Endodermal cell (in vitro differentiated cells): Measurements from ENCODE around the gene ARPC5. TPM values are rescaled to one million over a fixed set of nuclear protein-coding genes. Genes with fewer than 3 reads are reported as not detected.

Experiments
- DNase-seq: peaks from one replicate; pipeline ENCODE4 v3.0.0-alpha.2; 2017
- H3K27ac ChIP-seq: 2 replicates; pipeline ENCODE4 v1.5.1; 2013; ENCODE audit warnings: mild to moderate bottlenecking, low read depth, low read length, moderate library complexity
- H3K27me3 ChIP-seq: 2 replicates; pipeline ENCODE4 v1.6.1; 2013; ENCODE audit warnings: mild to moderate bottlenecking, low read length, moderate library complexity; ENCODE audit not compliant: insufficient read depth, control insufficient read depth, poor library complexity, severe bottlenecking
- H3K36me3 ChIP-seq: 2 replicates; pipeline ENCODE4 v1.7.0; 2013; ENCODE audit warnings: mild to moderate bottlenecking, low read length, moderate library complexity; ENCODE audit not compliant: control insufficient read depth, insufficient read depth
- H3K4me1 ChIP-seq: one replicate; pipeline ENCODE4 v1.7.0; 2013; ENCODE audit warnings: low read length; ENCODE audit not compliant: control insufficient read depth, insufficient read depth
- H3K4me3 ChIP-seq: 2 replicates; pipeline ENCODE4 v1.5.1; 2013; ENCODE audit warnings: mild to moderate bottlenecking, low read length, moderate library complexity
- H3K9ac ChIP-seq: 2 replicates; pipeline ENCODE4 v1.6.1; 2013; ENCODE audit warnings: mild to moderate bottlenecking, low read length, moderate library complexity; ENCODE audit not compliant: poor library complexity, severe bottlenecking; ENCODE audit errors: extremely low read depth
- H3K9me3 ChIP-seq: 2 replicates; pipeline ENCODE4 v1.6.1; 2013; ENCODE audit warnings: mild to moderate bottlenecking, low read length, moderate library complexity; ENCODE audit not compliant: control insufficient read depth
- H3K27ac Mint-ChIP-seq: 2 replicates; pipeline ENCODE4 v1.8.0; 2020; ENCODE audit warnings: mixed read lengths
- H3K27me3 Mint-ChIP-seq: 2 replicates; pipeline ENCODE4 v1.8.0; 2021; ENCODE audit warnings: mild to moderate bottlenecking, mixed read lengths; ENCODE audit not compliant: insufficient read depth
- H3K36me3 Mint-ChIP-seq: 2 replicates; pipeline ENCODE4 v1.8.0; 2020; ENCODE audit warnings: low read depth, mixed read lengths
- H3K4me1 Mint-ChIP-seq: 2 replicates; pipeline ENCODE4 v1.8.0; 2020; ENCODE audit warnings: mixed read lengths
- H3K4me3 Mint-ChIP-seq: 2 replicates; pipeline ENCODE4 v1.8.0; 2020; ENCODE audit warnings: mild to moderate bottlenecking, moderate library complexity, mixed read lengths
- H3K9me3 Mint-ChIP-seq: 2 replicates; pipeline ENCODE4 v1.8.0; 2020; ENCODE audit warnings: mild to moderate bottlenecking, mixed read lengths
- WGBS, 2 experiments: methylation state at CpG; one replicate each; pipeline versions ENCODE4 v1.1.5 to v1.1.7; 2013; ENCODE audit warnings: missing lambda C conversion rate in 2 of 2, mixed read lengths in 1 of 2; ENCODE audit not compliant: insufficient coverage in 1 of 2, insufficient read length in 1 of 2; 5-methylcytosine and 5-hydroxymethylcytosine counted together
- total RNA-seq, 2 donors: library from RNA; stranded (reverse); fragmentation: NEBNext Ultra II Directional in 1 of 2; extraction: Animal tissue kit (Norgen Biotek cat#: 25700) in 1 of 2; gene quantifications; 2 replicates in 1 of 2; 3 replicates in 1 of 2; pipeline ENCODE4 v1.2.1, GENCODE V29; 2021
- TF ChIP-seq, protein P1 (sequence below): fragments of 200-600 bp; sonication (generic); conservative IDR thresholded peaks from 2 replicates; pipeline ENCODE4 v1.5.0; 2021; ENCODE audit warnings: antibody characterized with exemption, mild to moderate bottlenecking

The ARPC5 gene
- total RNA-seq, 2 donors from 2014 or later: 78.7 to 99.5 TPM

DNA sequence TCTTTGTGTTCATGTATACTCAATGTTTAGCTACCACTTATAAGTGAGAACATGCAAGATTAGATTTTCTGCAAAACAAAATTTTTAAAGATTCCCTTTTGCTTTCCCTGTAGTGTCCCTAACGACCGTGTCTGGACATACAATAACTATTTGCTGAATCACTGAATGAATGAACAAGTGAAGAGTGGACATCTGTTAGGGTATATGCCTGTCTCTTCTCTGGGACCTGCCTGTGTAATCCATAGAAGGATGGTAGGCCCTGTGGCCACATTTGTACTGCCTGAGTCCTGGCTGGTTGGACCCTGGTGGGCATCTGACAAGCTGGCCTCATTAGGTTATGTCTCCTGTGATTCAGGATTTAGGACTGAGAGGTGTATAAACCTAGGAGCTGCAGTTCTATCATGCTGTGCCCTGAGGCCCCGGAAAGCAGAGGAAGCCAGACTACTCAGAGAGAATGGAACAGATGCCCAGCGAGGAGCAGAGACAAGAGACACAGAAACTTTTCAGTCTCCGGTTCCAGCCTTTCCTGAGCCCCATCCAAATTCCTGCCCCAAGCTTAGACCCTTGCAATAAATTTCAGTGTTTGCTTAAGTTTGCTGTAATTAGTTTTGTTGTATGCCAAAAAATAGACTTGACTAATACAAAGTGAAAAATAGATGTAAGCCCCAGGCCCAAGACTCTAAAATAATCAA, 37.8 kb downstream of the ARPC5 start:
- H3K27ac Mint-ChIP-seq: no peak overlapping the region
- no peak overlapping the region for H3K9ac ChIP-seq
- H3K9me3 ChIP-seq: no peaks in the 10 kb centered on the region
- peaks cover 10% of the 10 kb centered on the region for H3K4me1 Mint-ChIP-seq
- no peaks in the 10 kb centered on the region for H3K9me3 Mint-ChIP-seq
- TF ChIP-seq, protein P1, sequence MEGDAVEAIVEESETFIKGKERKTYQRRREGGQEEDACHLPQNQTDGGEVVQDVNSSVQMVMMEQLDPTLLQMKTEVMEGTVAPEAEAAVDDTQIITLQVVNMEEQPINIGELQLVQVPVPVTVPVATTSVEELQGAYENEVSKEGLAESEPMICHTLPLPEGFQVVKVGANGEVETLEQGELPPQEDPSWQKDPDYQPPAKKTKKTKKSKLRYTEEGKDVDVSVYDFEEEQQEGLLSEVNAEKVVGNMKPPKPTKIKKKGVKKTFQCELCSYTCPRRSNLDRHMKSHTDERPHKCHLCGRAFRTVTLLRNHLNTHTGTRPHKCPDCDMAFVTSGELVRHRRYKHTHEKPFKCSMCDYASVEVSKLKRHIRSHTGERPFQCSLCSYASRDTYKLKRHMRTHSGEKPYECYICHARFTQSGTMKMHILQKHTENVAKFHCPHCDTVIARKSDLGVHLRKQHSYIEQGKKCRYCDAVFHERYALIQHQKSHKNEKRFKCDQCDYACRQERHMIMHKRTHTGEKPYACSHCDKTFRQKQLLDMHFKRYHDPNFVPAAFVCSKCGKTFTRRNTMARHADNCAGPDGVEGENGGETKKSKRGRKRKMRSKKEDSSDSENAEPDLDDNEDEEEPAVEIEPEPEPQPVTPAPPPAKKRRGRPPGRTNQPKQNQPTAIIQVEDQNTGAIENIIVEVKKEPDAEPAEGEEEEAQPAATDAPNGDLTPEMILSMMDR: no peak
- H3K36me3 Mint-ChIP-seq: no peaks in the 10 kb centered on the region
- peak overlapping the region; percentile 8 for H3K27ac ChIP-seq
- DNase-seq: no peak
- H3K4me3 Mint-ChIP-seq: no peak overlapping the region
- H3K27me3 ChIP-seq: no peaks in the 10 kb centered on the region
- H3K4me1 ChIP-seq: no peaks in the 10 kb centered on the region
- WGBS, 2 experiments: 76 to 82% methylated on average over 4 to 5 of the region's 5 CpGs
- H3K36me3 ChIP-seq: no peaks in the 10 kb centered on the region
- H3K4me3 ChIP-seq: no peak overlapping the region
- no peaks in the 10 kb centered on the region for H3K27me3 Mint-ChIP-seq

DNA sequence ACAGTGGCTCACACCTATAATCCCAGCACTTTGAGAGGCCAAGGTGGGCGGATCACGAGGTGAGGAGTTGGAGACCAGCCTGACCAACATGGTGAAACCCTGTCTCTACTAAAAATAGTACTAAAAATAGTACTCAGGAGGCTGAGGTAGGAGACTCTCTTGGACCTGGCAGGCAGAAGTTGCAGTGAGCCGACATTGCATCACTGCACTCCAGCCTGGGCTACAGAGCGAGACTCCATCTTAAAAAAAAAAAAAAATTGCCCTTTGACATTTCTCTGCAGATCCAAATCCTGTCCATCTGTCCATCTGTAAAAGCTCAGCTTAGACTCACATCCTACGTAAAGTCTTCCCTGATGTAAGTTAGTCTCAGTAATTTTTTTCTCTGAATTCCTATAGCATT, 39.1 kb downstream of the ARPC5 start:
- H3K27me3 ChIP-seq: no peaks in the 10 kb centered on the region

DNA sequence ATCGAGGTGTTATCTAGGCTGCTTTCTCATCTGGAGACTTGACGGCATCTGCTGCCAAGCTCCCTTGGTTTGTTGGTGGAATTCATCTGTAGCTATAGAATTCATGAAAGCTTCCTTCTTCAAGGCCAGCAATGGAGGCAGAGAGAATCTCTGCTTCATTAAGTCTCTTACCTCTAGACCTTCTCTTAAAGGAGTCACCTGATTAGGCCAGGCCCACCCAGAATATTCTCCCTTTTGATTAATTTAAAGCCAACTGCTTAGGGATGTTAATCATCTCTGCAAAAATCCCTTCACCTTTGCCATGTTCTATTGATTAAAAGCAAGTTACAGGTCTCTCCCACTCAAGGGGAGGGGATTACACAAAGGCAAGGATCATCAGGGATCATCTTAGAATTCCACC, 40.0 kb downstream of the ARPC5 start:
- Histone ChIP-seq H3K4me3 (no peak overlapping the region), H3K36me3 (no peaks in the 10 kb centered on the region), H3K27ac (no peak overlapping the region), H3K9me3 (no peaks in the 10 kb centered on the region), H3K9ac (no peak overlapping the region), H3K4me1 (no peaks in the 10 kb centered on the region), H3K27me3 (no peaks in the 10 kb centered on the region)
- TF ChIP-seq, protein P1: no peak
- no peaks in the 10 kb centered on the region for H3K9me3 Mint-ChIP-seq
- H3K27ac Mint-ChIP-seq: no peak overlapping the region
- DNase-seq: no peak
- no peak overlapping the region for H3K4me3 Mint-ChIP-seq
- 92 to 100% methylated on average over 2 of the region's 2 CpGs for WGBS, 2 experiments
- no peaks in the 10 kb centered on the region for H3K27me3 Mint-ChIP-seq
- no peaks in the 10 kb centered on the region for H3K36me3 Mint-ChIP-seq
- peaks cover 12% of the 10 kb centered on the region for H3K4me1 Mint-ChIP-seq

More for the DNA sequence above, 39.1 kb downstream of the ARPC5 start:
- Mint-ChIP-seq H3K36me3 (no peaks in the 10 kb centered on the region), H3K27me3 (no peaks in the 10 kb centered on the region), H3K9me3 (no peaks in the 10 kb centered on the region), H3K27ac (no peak overlapping the region), H3K4me1 (peaks cover 12% of the 10 kb centered on the region), H3K4me3 (no peak overlapping the region)
- WGBS, 2 experiments: 79 to 92% methylated on average over 5 of the region's 5 CpGs
- no peak for DNase-seq
- Histone ChIP-seq H3K4me3 (no peak overlapping the region), H3K27ac (no peak overlapping the region), H3K9ac (no peak overlapping the region), H3K9me3 (no peaks in the 10 kb centered on the region), H3K36me3 (no peaks in the 10 kb centered on the region), H3K4me1 (no peaks in the 10 kb centered on the region)
- TF ChIP-seq, protein P1: no peak
